Hematopoietic multipotent progenitor cell treated with erythropoietin and hydrocortisone succinate and interleukin-3 and kit ligand, for 15 days (in vitro differentiated cells): ENCODE data around the gene POU4F2.
"Not testable (repeated sequence)": the region's sequence is repeated elsewhere in the genome, so short reads cannot be mapped to it uniquely, and the experiment has no call there.

Experiments
- DNase-seq: peaks from one replicate; pipeline ENCODE4 v3.0.0-alpha.2; 2015; ENCODE audit warnings: low spot score

POU4F2 gene

GRCh38 chr4:146655521-146655856 is 16.8 kb downstream of the POU4F2 start:
- no peak for DNase-seq

- DNase-seq = no peak
Measured at GRCh38 chr4:146661367-146661766, 22.7 kb downstream of the POU4F2 start.

GRCh38 chr4:146663968-146664311 is 25.2 kb downstream of the POU4F2 start:
- not testable (repeated sequence) for DNase-seq

GRCh38 chr4:146674829-146675570 is 36.3 kb downstream of the POU4F2 start:
- no peak for DNase-seq
